GM20431 (cell line): ENCODE measurements around the gene FRAS1.

Experiments
- in situ Hi-C: fragments of 300-500 bp; cut with MseI, MboI; formaldehyde crosslinking; loops from one replicate; pipeline ENCODE4 v1.15.0; 2020; ENCODE audit warnings: low sequenced_read_pairs; ENCODE audit not compliant: unreplicated experiment

The FRAS1 gene

DNA sequence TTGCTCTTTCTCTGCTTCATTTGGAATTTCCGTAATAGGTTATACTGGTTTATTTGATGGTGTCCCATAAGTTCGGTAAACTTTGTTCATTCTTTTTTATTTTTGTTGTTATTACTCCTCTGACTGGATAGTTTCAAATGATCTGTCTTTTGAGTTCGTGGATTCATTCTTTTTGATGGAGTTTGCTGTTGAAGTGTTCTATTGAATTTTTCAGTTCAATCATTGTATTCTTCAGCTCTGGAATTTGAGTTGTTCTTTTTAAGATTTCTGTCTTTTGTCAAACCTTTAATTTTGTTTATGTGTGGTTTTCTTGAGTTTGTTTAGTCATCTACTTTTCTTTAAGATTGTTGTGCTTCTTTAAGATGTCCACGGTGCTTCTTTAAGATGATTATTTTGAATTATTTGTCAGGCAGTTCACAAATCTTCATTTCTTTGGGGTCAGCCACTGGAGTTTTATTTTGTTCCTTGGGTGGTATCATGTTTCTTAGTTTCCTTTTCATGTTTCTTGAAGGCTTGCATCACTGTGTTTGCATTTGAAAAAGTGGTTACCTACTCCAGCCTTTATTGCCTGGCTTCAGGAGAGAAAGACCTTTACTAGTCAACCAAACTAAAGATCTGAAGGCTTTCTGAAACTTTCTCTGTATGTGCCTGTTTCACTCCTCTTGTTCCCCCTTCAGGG is 339.6 kb downstream of the FRAS1 start:
- in situ Hi-C loops, result no loop called here

DNA sequence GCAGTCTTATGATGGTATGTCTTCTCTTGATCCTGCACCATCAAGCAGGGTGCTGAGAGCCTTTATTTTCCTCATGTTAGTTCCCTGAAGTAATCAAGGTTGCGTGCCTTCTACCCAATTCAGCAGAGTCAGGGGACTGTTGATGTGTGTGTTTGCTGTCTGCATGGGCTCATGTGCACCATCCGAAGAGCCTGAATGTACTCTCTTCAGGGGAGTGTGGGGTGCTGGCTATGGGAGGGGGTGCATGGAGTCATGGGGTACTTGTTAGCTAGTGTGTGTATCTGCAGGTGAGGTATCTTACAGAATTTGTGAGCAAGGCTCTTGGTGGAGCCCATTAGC is 340.1 kb downstream of the FRAS1 start:
- in situ Hi-C loops, result no loop called here

DNA sequence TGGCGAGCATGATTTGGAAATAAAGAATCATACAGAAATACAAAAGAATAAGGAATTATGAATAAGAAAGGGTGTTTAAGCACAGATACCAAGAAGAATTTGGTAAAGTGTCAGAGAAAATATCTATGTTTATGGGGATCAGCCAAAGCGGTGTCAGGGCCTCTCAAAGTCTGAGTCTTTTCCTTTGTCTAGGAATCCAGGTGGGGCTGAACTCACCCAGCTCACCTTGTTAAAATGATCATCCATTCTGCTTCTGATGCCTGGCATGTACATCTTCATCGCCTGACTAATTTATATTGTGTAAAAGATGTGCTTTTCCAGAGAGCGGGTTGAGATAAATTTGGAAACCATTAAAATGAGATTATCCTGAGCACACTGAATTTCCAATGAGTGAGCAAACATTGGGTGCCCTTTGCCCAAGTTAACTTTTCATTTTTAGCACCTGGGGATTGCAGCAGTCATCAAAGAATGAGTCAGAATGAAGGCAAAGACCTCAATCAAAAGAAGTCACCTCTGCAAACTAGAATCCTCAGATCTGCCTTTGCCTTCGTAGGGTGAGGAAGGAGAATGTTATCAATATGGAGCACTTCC is 352.6 kb downstream of the FRAS1 start:
- in situ Hi-C loops, result no loop called here

DNA sequence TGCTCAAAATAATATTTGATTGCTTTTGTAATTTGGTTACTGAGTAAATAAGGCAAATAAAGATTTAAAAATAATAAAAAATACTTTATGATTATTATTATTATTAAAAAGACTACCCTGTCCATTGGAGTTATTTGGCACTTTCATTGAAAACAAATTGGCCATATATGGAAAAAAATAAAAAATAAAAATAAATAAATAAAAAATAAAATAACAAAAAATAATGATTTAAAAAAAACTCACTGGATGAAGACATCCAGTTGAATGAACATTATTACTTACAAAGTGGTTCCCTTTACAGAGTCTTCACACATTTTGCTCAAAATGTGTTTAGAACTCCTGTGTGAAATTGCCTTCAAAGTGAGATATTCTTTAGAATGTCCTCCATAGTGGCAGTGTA is 353.1 kb downstream of the FRAS1 start:
- in situ Hi-C loops, result no loop called here

DNA sequence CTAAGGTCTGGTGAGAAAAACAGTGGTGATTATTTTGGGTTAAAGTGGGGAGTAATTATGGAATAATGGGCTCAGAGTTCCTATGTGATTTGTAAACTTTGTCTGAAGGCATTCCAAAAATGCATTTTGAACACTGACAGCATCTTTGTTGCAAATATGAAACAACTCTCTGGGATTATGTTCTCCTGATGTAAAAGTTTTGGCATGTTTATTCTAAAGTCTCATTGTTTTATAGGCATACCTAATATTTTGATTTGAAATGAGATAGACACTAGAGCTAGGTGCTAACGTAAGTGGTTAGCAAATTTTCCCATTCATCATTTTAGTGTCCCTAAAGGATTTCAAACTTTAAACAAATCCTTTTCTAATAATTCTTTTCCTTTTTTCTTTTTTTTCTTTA is 353.6 kb downstream of the FRAS1 start:
- in situ Hi-C loops, result no loop called here

DNA sequence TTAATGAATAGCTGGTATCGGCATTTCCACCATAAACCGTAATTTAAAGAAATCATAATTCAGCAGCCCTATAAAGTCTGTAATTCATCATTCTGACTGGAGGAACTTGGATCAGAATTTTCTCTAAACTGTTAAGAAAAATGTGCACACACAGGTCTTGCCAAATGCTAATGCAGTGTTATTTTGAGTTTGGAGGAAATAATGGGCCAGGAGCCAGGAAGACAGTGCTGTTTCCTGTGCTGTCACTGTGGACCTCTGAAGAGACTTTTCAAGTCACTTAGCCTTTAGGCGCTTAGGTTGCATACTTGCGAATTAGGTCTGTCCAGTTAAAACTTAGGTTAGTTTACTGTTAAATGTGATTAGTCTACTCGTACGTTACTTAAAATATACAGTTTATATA is 357.0 kb downstream of the FRAS1 start:
- in situ Hi-C loops, result no loop called here

DNA sequence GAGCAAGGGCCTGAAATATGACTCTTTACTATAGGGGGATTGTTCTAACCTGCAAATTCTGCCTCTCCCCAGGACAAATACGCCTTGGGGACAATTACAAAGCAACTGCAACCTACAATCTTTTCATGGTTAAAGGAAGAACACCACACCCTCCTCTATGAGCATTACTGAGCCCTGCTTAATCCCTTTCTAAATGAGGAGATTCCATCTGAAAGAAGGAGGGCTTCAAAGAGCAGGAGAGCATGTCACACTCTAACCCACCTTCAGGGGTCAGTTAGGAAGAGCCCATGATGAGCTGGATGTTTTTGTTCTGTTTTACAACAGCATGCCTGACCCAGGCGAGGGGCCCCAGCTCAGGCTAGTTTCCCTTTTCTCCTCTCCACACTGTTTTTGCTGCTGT is 360.5 kb downstream of the FRAS1 start:
- in situ Hi-C loops, result no loop called here

DNA sequence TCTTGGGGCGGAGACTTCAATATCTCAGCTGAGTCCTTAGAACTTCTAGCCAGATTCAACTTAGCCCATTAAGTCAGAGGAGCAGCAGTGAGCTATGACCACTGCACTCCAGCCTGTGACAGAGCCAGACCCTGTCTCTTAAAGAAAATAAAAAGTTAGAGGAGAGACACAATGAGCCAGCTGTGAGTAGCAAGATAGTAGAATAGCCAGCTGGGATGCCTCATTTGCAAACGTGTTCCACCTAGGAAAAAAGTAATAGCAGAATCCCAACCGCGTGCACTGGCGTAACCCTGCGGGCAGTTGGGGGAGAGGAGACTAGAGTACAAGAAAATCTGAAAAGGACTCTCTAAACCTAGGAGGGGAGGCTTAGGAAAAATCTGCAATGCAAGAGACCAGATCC is 361.3 kb downstream of the FRAS1 start:
- in situ Hi-C loops, result no loop called here

DNA sequence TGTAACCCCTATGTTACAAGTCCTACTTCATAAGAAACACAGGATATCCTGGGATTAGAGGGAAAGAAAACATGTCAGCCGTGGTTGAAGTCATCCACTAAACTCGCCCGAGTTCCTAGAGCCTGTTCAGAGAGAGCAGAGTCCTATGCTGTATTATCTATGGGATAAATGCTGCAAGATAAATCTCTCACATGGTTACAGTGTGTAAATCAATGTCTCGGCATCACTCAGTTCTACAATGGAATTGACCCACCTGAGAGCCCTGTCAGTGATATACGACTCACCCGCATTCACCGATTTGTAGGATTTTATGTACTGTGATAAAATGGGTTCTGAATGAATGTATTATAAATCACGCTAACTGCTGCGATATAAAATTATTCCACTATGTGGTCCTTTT is 366.7 kb downstream of the FRAS1 start:
- in situ Hi-C loops, result no loop called here

DNA sequence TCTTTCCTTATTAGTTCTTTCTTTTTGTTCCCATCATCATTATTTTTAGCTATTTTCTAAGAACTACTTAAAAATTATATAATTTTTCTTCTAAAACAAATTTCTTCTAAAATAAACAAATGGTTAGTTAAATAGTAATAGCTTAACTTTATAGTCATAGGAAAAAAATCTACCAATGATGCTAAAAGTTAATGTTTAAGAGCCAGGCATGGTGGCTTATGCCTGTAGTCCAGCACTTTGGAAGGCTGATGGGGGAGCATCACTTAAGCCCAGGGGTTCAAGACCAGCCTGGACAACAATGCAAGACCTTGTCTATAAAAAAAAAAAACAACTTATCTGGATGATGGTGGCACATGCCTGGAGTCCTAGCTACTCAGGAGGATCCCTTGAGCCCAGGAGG is 367.3 kb downstream of the FRAS1 start:
- in situ Hi-C loops, result no loop called here

DNA sequence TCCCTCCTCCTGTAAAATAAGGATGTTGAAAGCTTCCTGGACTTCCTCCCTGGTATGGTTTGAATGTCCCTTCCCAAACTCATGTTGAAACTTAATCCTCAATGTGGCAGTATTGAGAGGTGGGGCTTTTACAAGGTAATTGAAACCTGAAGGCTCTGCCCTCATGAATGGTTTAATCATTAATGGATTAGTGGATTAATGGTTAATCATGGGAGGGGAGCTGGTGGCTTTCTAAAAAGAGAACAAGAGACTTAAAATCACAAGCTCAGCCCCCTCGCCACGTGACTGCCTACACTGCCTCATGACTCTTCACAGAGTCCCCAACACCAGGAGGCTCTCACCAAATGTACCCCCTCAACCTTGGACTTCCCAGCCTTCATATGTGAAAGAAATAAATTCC is 369.8 kb downstream of the FRAS1 start:
- in situ Hi-C loops, result no loop called here

DNA sequence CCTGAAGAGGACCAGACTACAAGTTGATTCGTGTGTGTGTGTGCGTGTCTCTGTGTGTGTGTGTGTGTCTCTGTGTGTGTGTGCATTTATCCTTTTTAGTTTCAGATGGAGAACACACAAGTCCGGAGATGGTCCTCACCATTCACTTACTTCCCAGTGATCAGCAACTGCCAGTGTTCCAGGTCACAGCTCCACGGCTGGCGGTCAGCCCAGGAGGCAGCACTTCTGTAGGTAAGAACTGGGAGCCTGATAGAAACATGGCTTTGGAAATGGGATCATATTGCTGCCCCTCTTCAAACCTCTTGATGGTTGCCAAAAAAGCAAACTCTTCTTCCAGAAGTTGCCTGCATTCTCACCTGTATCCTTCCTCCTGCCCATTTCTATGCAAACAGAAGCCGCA is 371.9 kb downstream of the FRAS1 start:
- in situ Hi-C loops, result no loop called here

DNA sequence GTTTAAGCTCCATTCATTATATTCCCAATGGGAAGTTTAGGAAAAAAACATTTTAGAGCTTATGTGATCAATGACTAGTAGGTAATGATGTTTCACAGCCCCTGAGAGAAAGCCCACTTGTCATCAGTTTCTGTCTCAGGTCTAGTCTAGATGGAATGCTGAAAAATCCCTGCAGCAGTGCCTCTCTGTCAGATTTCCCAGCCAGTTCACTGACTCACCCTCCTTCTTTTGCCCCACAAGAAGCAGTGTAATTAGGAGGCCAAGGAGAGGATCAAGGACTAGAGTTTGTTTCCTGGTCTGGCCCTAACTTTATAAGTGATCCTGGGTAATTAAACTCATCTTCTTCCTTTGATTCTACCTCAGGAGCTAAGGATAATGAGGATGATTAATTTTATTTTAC is 375.8 kb downstream of the FRAS1 start:
- in situ Hi-C loops, result no loop called here

DNA sequence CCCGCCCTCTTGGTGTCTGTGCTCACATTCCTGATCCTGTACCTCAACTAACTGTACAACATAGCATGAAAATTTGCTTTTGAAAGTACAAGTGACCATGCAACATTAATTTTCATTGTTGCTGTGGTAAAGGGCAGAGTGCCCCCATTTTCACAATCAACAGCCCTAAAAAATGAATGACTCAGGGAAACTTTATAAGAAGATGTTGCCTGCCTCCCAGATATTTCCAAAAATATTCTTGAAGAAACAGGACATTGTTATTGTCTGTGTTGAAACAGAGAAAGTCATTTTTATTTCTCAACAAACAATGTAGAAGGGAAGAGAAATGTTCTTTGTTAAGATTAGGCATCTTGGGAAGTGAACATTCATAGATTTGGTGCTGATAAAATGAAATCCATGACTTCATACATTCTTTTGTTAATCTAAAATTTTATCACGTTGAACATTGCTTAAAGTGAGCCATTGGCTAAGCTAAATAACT is 380.5 kb downstream of the FRAS1 start:
- in situ Hi-C loops, result no loop called here

DNA sequence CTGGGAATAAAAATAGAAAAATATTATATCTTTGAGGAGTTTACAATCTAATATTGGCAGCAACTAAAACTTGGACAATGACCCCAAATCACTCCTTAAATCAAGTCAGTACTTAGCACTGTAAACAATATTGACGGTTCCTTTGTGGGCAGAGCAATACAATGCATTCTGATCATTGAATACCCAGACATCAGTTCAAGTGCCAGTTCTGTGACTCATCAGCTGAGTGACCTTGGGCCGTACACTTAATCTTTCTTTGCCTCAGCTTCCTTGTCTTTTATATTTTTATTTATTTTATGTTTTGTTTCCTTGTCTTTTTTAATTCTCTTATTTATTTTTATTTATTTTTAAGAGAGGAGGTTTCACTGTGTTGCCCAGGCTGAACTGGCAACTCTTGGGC is 382.2 kb downstream of the FRAS1 start:
- in situ Hi-C loops, result no loop called here

DNA sequence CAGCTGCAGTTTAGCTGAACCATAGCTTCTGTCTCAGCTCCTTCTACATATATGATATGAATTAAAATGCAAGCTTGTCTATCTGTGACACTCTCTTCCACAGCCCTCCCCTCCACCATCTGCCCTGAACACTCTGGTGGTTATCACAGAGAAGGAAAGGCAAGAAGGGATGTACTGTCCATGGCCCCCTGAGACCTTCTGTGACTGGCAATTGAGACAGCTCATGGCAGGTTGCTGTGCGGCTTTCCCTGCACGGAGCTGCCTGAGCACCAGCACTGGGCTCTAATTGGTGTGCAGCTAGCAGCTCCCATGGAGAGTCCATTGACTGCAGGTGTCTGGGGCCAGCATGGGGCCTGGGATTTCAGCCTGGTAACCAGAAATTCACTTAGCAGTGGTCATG is 384.6 kb downstream of the FRAS1 start:
- in situ Hi-C loops, result no loop called here

DNA sequence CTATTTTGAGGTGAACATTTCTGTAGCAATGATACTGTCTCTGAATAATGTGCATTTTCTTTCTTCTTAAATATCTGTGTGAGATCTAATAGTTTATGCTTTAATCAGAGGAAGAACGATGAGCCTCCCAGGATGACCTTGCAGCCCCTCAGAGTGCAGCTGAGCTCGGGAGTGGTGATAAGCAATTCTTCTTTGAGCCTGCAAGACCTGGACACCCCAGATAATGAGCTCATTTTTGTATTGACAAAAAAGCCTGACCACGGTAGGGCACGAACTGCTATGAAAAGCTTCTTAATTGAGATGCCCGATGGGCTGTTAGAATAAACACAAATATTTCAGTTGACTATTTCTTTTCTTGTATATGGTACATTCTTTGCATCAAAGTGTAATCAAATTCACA is 389.5 kb downstream of the FRAS1 start:
- in situ Hi-C loops, result no loop called here

DNA sequence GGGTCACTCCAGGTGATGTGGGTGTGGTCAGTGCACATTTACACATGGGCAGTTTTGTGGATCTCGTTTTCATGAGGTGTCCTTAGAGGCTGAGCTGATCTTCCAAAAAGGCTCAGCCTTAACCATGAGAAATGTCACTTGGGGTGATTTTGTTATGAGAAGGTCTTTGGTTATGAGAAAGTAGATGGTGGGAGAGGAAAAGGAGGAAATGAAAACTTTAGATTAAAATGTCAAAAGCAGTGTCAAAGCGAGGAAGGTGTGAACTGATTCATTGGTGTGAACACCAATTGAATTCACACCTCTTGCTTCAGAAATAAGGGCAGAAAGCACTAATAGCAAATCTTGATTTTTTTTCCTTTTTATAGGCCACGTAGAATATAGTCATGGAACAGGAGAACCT is 394.3 kb downstream of the FRAS1 start:
- in situ Hi-C loops, result no loop called here

DNA sequence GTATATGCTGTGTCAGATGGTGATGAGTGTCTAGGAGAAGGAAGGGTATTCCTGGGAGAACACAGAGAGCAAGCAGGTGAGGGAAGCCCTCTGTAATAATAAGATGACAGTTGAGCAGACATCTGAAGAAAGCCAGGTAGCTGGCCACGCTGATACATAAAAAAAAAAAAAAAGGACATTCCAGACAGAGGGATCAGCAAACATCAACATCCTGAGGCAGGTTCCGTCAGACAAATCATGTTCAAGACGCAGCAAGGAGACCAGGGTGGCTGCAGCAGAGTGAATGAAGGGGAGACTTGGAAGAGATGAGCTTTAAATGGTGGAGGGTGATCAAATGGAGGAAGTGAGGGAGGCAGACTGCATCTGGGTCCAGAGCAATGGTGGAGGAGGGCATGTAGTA is 396.9 kb downstream of the FRAS1 start:
- in situ Hi-C loops, result no loop called here

DNA sequence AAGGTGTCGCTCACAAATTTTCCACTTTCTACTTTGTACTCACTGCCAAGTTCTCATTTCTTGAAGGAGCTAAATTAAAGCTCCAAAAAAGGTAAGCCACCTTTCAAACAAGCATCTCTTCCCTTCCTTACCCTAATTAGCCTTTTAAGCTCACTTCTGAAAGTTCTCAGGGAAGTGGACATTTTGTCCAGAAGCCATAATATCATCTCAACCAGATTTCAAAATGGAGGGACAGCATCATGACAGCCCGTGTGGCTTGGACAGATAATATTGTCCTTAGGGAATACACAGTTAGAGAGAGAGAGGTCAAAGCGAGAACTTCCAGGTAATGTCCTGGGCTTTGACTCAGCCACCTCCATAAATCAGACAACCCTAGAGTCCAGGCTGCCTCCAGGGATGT is 400.6 kb downstream of the FRAS1 start:
- in situ Hi-C loops, result no loop called here

DNA sequence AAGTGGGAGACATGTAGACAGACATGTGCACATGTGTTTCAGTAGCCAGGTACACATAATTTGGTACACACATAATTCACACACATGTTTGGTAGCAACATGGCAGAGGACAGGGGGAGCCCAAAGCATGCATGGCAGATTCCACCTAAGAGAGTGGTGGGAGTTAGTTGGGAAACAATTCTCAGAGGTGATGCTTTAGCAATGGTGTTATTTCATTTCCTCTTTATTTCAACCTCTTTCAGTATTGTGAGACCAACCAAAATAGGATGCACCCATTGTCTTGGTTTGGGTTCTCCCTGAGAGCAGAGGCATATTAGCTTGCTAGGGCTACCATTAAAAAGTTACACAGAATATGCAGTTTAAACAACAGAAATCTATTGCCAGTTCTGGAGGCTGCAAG is 402.2 kb downstream of the FRAS1 start:
- in situ Hi-C loops, result no loop called here

DNA sequence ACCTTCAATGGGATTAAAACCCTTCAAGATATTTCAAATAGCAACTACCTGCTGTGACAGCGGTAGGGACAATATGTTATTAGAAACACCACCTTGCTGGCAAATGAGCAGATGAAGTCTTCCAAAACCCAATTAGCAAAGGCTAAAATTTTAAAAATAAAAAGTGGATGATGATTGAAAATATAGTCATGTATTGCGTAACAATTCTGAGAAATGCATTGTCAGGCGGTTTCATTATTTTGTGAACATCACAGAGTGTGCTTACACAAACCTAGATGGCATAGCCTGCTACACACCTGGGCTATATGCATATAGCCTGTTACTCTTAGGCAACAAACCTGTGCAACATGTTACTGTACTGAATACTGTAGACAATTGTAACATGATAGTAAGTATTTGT is 403.2 kb downstream of the FRAS1 start:
- in situ Hi-C loops, result no loop called here
